Bronchial epithelial cell (primary cell): ENCODE results near the gene GLI2. TPM values are rescaled to one million over a fixed set of nuclear protein-coding genes. Genes with fewer than 3 reads are reported as not detected.

Experiments used
- DNase-seq: peaks from one replicate; pipeline ENCODE4 v3.0.0-alpha.2; 2010; ENCODE audit warnings: low read depth
- FAIRE-seq: peaks from 2 replicates; lab custom pipeline; 2011; peaks lifted over from hg19 to GRCh38; lab: Jason Lieb, UNC
- H3K27me3 ChIP-seq: 2 replicates; pipeline ENCODE4 v1.5.1; 2011; ENCODE audit warnings: low read length; ENCODE audit not compliant: control insufficient read depth, insufficient read depth
- H3K36me3 ChIP-seq: 2 replicates; pipeline ENCODE4 v1.5.1; 2011; ENCODE audit warnings: low read length; ENCODE audit not compliant: control insufficient read depth, insufficient read depth
- H3K4me3 ChIP-seq: 2 replicates; pipeline ENCODE4 v1.5.1; 2011; ENCODE audit warnings: mild to moderate bottlenecking, low read depth, low read length, control low read depth
- total RNA-seq: library from RNA; depleted of rRNA; stranded (reverse); fragments of >200 nt; gene quantifications from 2 replicates; pipeline ENCODE4 v1.2.1, GENCODE V29; 2014
- TF ChIP-seq, protein P1 (sequence below): IDR thresholded peaks from 2 replicates; pipeline ENCODE4 v1.5.1; 2011; ENCODE audit warnings: mild to moderate bottlenecking, moderate library complexity, low read length, control low read depth, inconsistent platforms; ENCODE audit not compliant: insufficient read depth, severe bottlenecking

Gene GLI2
- total RNA-seq, 1 donor from 2014 or later: under 0.01 TPM

GRCh38 chr2:120736624-120737339, 1.1 kb downstream of the GLI2 start:
- Histone ChIP-seq H3K27me3 (peaks cover 20% of the 10 kb centered on the region), H3K36me3 (no peaks in the 10 kb centered on the region), H3K4me3 (peak overlapping the region; percentile 35)
- FAIRE-seq (no peak), DNase-seq (no peak)
- TF ChIP-seq, protein P1, sequence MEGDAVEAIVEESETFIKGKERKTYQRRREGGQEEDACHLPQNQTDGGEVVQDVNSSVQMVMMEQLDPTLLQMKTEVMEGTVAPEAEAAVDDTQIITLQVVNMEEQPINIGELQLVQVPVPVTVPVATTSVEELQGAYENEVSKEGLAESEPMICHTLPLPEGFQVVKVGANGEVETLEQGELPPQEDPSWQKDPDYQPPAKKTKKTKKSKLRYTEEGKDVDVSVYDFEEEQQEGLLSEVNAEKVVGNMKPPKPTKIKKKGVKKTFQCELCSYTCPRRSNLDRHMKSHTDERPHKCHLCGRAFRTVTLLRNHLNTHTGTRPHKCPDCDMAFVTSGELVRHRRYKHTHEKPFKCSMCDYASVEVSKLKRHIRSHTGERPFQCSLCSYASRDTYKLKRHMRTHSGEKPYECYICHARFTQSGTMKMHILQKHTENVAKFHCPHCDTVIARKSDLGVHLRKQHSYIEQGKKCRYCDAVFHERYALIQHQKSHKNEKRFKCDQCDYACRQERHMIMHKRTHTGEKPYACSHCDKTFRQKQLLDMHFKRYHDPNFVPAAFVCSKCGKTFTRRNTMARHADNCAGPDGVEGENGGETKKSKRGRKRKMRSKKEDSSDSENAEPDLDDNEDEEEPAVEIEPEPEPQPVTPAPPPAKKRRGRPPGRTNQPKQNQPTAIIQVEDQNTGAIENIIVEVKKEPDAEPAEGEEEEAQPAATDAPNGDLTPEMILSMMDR: no peak

GRCh38 chr2:120737340-120738101, 1.9 kb downstream of the GLI2 start:
- DNase-seq: peak; percentile 39
- Histone ChIP-seq H3K27me3 (peaks cover 25% of the 10 kb centered on the region), H3K36me3 (no peaks in the 10 kb centered on the region), H3K4me3 (peak overlapping the region; percentile 29)
- TF ChIP-seq, protein P1: no peak
- no peak for FAIRE-seq

DNA sequence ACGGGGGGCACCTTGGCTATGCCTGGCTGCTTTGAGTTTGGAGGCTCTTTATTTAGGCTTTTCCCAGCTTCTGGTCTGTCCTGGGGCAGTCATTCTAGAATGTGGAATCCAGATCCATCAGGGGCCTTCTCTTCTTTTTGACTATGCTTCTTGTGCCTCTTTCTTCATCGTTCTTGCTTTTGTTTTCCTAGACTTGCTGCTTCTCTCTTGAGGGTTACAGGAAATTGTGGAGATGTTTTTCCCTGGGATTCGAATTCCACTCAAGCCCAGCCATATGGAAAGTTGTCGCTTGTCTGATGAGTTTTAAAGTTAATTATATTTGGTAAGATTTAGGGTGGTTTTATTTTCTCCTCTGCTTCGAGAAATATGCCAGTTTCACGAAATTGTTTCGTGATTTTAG, 2.4 kb downstream of the GLI2 start:
- Histone ChIP-seq H3K36me3 (no peaks in the 10 kb centered on the region), H3K27me3 (peaks cover 24% of the 10 kb centered on the region), H3K4me3 (no peak overlapping the region)
- DNase-seq (no peak), FAIRE-seq (no peak)
- TF ChIP-seq, protein P1: no peak

GRCh38 chr2:120738786-120739437, 3.2 kb downstream of the GLI2 start:
- TF ChIP-seq, protein P1: no peak
- no peak overlapping the region for H3K4me3 ChIP-seq
- H3K36me3 ChIP-seq: no peaks in the 10 kb centered on the region
- no peak for DNase-seq
- no peak for FAIRE-seq
- peaks cover 23% of the 10 kb centered on the region for H3K27me3 ChIP-seq

DNA sequence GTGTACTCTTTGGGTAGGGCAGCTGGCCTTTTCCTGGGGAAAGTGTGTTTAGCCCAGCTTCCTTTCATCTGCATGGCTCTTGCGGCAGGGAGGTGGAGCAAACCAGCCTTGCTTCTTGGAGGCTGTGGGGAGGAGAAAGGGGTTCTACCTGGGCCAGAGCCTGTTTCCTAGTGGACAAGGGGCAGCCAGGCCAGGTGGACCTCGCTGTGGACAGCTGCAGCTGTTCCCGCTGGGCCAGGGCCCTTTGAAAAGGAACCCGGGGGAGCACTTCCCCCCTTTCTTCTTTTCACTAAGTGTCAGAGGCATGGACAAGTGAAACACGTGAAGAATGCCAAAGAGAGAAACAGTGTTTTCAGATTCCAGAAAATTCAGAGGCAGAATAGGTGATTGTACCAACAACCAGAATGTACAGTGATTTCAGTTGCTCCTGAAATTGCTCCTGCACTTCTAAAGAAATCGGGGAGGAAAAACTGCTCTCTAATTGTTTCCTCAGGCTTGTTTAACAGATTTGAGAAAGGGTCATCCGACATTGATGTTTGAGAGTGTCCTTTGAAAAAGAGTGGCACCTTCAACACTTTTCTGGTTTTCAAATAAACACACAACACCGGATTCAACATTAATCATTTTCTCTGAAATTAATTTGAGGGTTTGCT, 3.9 kb downstream of the GLI2 start:
- TF ChIP-seq, protein P1: no peak
- FAIRE-seq: no peak
- DNase-seq: no peak
- Histone ChIP-seq H3K27me3 (peaks cover 22% of the 10 kb centered on the region), H3K4me3 (no peak overlapping the region), H3K36me3 (no peaks in the 10 kb centered on the region)
